PC-9 (cell line): Measurements from ENCODE around the gene ARMC2. TPM values are rescaled to one million over a fixed set of nuclear protein-coding genes. Genes with fewer than 3 reads are reported as not detected.

Source experiments
- BruUV-seq: library from RNA; stranded (reverse); fragments of 400-500 nt; replicated peaks from 2 replicates; lab custom pipeline; 2021; lab: Mats Ljungman, UMichigan
- CTCF ChIA-PET: fragments of 300-600 bp; sonication (Branson Sonifier 250); formaldehyde crosslinking; loops from one replicate; lab custom pipeline; 2022; ENCODE audit warnings: antibody characterized with exemption; lab: Charles Lee
- POLR2A ChIA-PET: fragments of 300-600 bp; sonication (Branson Sonifier 250); formaldehyde crosslinking; loops from one replicate; lab custom pipeline; 2022; ENCODE audit warnings: antibody characterized with exemption; ENCODE audit not compliant: unreplicated experiment; lab: Charles Lee
- DNase-seq, 2 experiments: peaks; one replicate each; pipeline versions ENCODE4 v3.0.0 to v3.0.0-alpha.2; 2015 to 2022; ENCODE audit warnings: mixed read lengths in 1 of 2
- H2AFZ ChIP-seq: fragments of 200-600 bp; sonication (generic); 2 replicates; pipeline ENCODE4 v1.8.1; 2017; ENCODE audit warnings: antibody characterized with exemption
- H3F3A ChIP-seq: fragments of 200-600 bp; sonication (generic); 2 replicates; pipeline ENCODE4 v1.8.1; 2017; ENCODE audit warnings: antibody characterized with exemption, mild to moderate bottlenecking, low read depth; ENCODE audit not compliant: insufficient read depth
- H3K27ac ChIP-seq: fragments of 200-600 bp; sonication (generic); 2 replicates; pipeline ENCODE4 v1.6.1; 2016; ENCODE audit warnings: mixed run types
- H3K27me3 ChIP-seq: fragments of 200-600 bp; sonication (generic); 2 replicates; pipeline ENCODE4 v1.6.1; 2016; ENCODE audit warnings: low read depth, mixed run types; ENCODE audit not compliant: insufficient read depth
- H3K36me3 ChIP-seq: fragments of 200-600 bp; sonication (generic); 2 replicates; pipeline ENCODE4 v1.6.1; 2016; ENCODE audit warnings: low read depth, mixed run types
- H3K4me1 ChIP-seq: fragments of 200-600 bp; sonication (generic); replicated peaks from 2 replicates; pipeline ENCODE4 v1.6.1; 2016; ENCODE audit warnings: mixed run types; ENCODE audit not compliant: insufficient read depth
- H3K4me2 ChIP-seq: fragments of 200-600 bp; sonication (generic); 2 replicates; pipeline ENCODE4 v1.6.1; 2017; ENCODE audit warnings: mixed run types
- H3K4me3 ChIP-seq: fragments of 200-600 bp; sonication (generic); 2 replicates; pipeline ENCODE4 v1.6.1; 2016; ENCODE audit warnings: mixed run types
- H3K79me2 ChIP-seq: fragments of 200-600 bp; sonication (generic); 2 replicates; pipeline ENCODE4 v1.6.1; 2017; ENCODE audit warnings: low read depth, mixed run types
- H3K9me2 ChIP-seq: fragments of 200-600 bp; sonication (generic); 2 replicates; pipeline ENCODE4 v1.8.1; 2017; ENCODE audit warnings: mild to moderate bottlenecking; ENCODE audit not compliant: insufficient read depth
- H3K9me3 ChIP-seq: fragments of 200-600 bp; sonication (generic); 2 replicates; pipeline ENCODE4 v1.8.1; 2016; ENCODE audit warnings: low read depth; ENCODE audit not compliant: insufficient read depth
- H4K20me1 ChIP-seq: fragments of 200-600 bp; sonication (generic); 2 replicates; pipeline ENCODE4 v1.8.1; 2017; ENCODE audit not compliant: insufficient read depth
- EZH2 ChIP-seq: fragments of 200-600 bp; sonication (generic); IDR thresholded peaks from 2 replicates; pipeline ENCODE4 v1.8.0; 2017; ENCODE audit warnings: antibody characterized with exemption, low read depth
- intact Hi-C: fragments of 100-400 bp; cut with micrococcal nuclease; formaldehyde crosslinking; loops from one replicate; pipeline ENCODE4 v1.10.0; 2022; ENCODE audit not compliant: unreplicated experiment
- total RNA-seq: library from RNA; stranded (reverse); gene quantifications from 2 replicates; pipeline ENCODE4 v1.2.3, GENCODE V29; 2021
- TF ChIP-seq, protein P1 (sequence below): fragments of 200-600 bp; sonication (generic); conservative IDR thresholded peaks from 2 replicates; pipeline ENCODE4 v1.6.1; 2017; ENCODE audit warnings: mixed run types, antibody characterized with exemption, mild to moderate bottlenecking, moderate library complexity

The ARMC2 gene
- total RNA-seq, 1 experiment from 2014 or later, result 15.5 TPM

DNA sequence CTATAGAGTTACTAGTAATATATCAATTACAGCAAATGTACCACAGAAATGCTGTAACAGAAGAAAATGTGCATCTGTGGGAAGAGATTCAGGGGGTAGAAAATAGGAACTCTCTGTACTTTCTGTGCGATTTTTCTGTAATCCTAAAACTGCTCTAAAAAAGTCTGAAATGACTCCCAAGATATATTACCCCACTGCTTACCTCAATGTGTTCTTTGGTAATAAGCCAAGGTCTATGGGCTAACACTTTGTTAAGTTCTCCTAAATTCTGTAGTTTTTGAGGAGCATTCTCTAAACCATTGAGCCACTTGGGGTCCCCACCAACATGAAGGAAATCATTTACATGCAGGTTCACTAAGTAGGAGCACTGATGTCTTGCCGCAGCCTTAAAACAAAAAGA is 152.1 kb downstream of the ARMC2 start:
- H3K4me3 ChIP-seq, result no peak overlapping the region
- ChIA-PET POLR2A (no interaction called here), CTCF (no interaction called here)
- H4K20me1 ChIP-seq, result no peaks in the 10 kb centered on the region
- H2AFZ ChIP-seq, result no peak overlapping the region
- H3K36me3 ChIP-seq, result no peaks in the 10 kb centered on the region; the same call in 1 of the 2 replicates
- intact Hi-C loops, result no loop called here
- no peaks in the 10 kb centered on the region for H3K9me2 ChIP-seq
- H3K27ac ChIP-seq, result no peak overlapping the region
- TF ChIP-seq EZH2, result no peak
- TF ChIP-seq, protein P1, sequence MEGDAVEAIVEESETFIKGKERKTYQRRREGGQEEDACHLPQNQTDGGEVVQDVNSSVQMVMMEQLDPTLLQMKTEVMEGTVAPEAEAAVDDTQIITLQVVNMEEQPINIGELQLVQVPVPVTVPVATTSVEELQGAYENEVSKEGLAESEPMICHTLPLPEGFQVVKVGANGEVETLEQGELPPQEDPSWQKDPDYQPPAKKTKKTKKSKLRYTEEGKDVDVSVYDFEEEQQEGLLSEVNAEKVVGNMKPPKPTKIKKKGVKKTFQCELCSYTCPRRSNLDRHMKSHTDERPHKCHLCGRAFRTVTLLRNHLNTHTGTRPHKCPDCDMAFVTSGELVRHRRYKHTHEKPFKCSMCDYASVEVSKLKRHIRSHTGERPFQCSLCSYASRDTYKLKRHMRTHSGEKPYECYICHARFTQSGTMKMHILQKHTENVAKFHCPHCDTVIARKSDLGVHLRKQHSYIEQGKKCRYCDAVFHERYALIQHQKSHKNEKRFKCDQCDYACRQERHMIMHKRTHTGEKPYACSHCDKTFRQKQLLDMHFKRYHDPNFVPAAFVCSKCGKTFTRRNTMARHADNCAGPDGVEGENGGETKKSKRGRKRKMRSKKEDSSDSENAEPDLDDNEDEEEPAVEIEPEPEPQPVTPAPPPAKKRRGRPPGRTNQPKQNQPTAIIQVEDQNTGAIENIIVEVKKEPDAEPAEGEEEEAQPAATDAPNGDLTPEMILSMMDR, result no peak
- peaks cover 16% of the 10 kb centered on the region for H3K4me1 ChIP-seq
- 0 out of 2 replicates have a peak, but pooled peaks cover 7% of the 10 kb centered on the region for H3K79me2 ChIP-seq
- no peaks in the 10 kb centered on the region for H3K9me3 ChIP-seq
- H3K4me2 ChIP-seq, result no peak overlapping the region
- DNase-seq, result no peak
- BruUV-seq, result no TSS peak
- H3K27me3 ChIP-seq, result no peaks in the 10 kb centered on the region
- peaks cover 6% of the 10 kb centered on the region; the same call in 1 of the 2 replicates for H3F3A ChIP-seq

GRCh38 chr6:109001291-109001894 is 153.2 kb downstream of the ARMC2 start:
- CTCF ChIA-PET, result no interaction called here

DNA sequence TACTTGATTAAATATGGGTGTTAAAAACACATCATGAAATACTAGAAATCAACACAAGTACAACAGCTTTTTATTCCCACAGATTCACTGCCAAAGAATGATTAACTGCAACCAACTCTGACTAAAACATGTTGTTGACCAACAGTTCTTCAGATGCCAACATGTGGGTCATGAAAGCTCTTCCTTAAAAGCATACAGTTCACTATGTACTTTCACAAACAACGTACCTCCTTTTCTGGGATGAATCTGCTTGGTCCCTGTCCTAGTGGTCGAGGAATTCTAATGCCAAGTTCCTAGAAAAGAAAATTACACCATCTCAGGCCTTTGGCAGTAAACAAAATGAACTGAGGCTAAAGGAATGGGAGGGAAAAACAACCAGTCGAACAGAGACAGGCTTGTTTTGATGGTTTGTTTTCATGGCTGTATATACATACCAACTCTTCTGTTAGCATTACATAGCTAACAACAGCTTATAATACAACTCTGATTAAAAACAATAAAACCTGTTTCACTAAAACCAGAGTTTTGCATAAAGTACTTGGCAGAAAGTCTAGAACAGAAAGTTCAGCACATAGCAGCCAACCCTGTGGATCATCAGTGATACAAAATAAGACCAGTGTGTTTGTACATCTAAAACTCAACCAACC is 154.0 kb downstream of the ARMC2 start:
- CTCF ChIA-PET, result no interaction called here
- H3K9me2 ChIP-seq, result no peaks in the 10 kb centered on the region
- no peak overlapping the region for H3K4me2 ChIP-seq
- POLR2A ChIA-PET, result no interaction called here
- H3K36me3 ChIP-seq, result no peaks in the 10 kb centered on the region; the same call in 1 of the 2 replicates
- no peaks in the 10 kb centered on the region for H3K9me3 ChIP-seq
- H3F3A ChIP-seq, result no peaks in the 10 kb centered on the region
- H3K27me3 ChIP-seq, result no peaks in the 10 kb centered on the region
- intact Hi-C loops, result no loop called here
- H3K79me2 ChIP-seq, result 0 out of 2 replicates have a peak, but pooled peaks cover 7% of the 10 kb centered on the region
- no peaks in the 10 kb centered on the region for H4K20me1 ChIP-seq
- TF ChIP-seq, protein P1, result no peak
- TF ChIP-seq EZH2, result no peak
- no peak for DNase-seq
- H3K4me1 ChIP-seq, result 0 out of 2 replicates have a peak, but pooled peaks cover 2% of the 10 kb centered on the region
- BruUV-seq, result no TSS peak
- H2AFZ ChIP-seq, result no peak overlapping the region
- H3K4me3 ChIP-seq, result no peak overlapping the region
- H3K27ac ChIP-seq, result no peak overlapping the region

More at GRCh38 chr6:109001291-109001894, 153.2 kb downstream of the ARMC2 start:
- H3K9me2 ChIP-seq, result no peaks in the 10 kb centered on the region
- no peaks in the 10 kb centered on the region for H3K27me3 ChIP-seq
- H3F3A ChIP-seq, result no peaks in the 10 kb centered on the region
- intact Hi-C loops, result no loop called here
- 0 out of 2 replicates have a peak, but pooled peaks cover 7% of the 10 kb centered on the region for H3K79me2 ChIP-seq
- H4K20me1 ChIP-seq, result no peaks in the 10 kb centered on the region
- TF ChIP-seq EZH2, result no peak
- TF ChIP-seq, protein P1, result no peak
- BruUV-seq, result no TSS peak
- H3K4me2 ChIP-seq, result no peak overlapping the region
- POLR2A ChIA-PET, result no interaction called here
- H3K27ac ChIP-seq, result no peak overlapping the region
- no peak overlapping the region for H3K4me3 ChIP-seq
- H2AFZ ChIP-seq, result no peak overlapping the region
- H3K4me1 ChIP-seq, result peaks cover 5% of the 10 kb centered on the region
- no peaks in the 10 kb centered on the region for H3K9me3 ChIP-seq
- H3K36me3 ChIP-seq, result no peaks in the 10 kb centered on the region; the same call in 1 of the 2 replicates
- no peak for DNase-seq
